CD1c-positive myeloid dendritic cell (primary cell): ENCODE measurements around the gene ITFG1.

Experiments
- DNase-seq: peaks from one replicate; pipeline ENCODE4 v3.0.0-alpha.2; 2016; ENCODE audit errors: extremely low spot score

Gene ITFG1

GRCh38 chr16:47460711-47461597, at the start of gene ITFG1, which contains the start of gene PHKB:
Gene ITFG1 (minus strand): TSS chr16:47461063. CDS start chr16:47461045, 18 bp downstream.
Gene PHKB (plus strand): TSS chr16:47461331. CDS start chr16:47461351, 20 bp downstream.
- peak; percentile 97 for DNase-seq

- DNase-seq, result no peak
Measured at GRCh38 chr16:47507701-47508100, 46.8 kb upstream of the ITFG1 start.

- DNase-seq, result no peak
Measured at GRCh38 chr16:47506800-47507199, 45.9 kb upstream of the ITFG1 start.

GRCh38 chr16:47504599-47504998, 43.7 kb upstream of the ITFG1 start:
- no peak for DNase-seq

GRCh38 chr16:47503936-47504335, 43.1 kb upstream of the ITFG1 start:
- DNase-seq, result no peak

GRCh38 chr16:47499700-47500264, 38.9 kb upstream of the ITFG1 start:
- no peak for DNase-seq

- no peak for DNase-seq
Measured at GRCh38 chr16:47499080-47499699, 38.3 kb upstream of the ITFG1 start.

GRCh38 chr16:47493381-47494337, 32.8 kb upstream of the ITFG1 start:
- DNase-seq, result peak; percentile 35

- peak; percentile 73 for DNase-seq
Measured at GRCh38 chr16:47492428-47493377, 31.8 kb upstream of the ITFG1 start.

- no peak for DNase-seq
Measured at GRCh38 chr16:47492036-47492427, 31.2 kb upstream of the ITFG1 start.

- DNase-seq, result no peak
Measured at GRCh38 chr16:47490471-47490870, 29.6 kb upstream of the ITFG1 start.

- DNase-seq, result no peak
Measured at GRCh38 chr16:47488051-47488450, 27.2 kb upstream of the ITFG1 start.

GRCh38 chr16:47486856-47487255, 26.0 kb upstream of the ITFG1 start:
- DNase-seq, result no peak

GRCh38 chr16:47483616-47484015, 22.8 kb upstream of the ITFG1 start:
- no peak for DNase-seq

GRCh38 chr16:47481698-47482374, 21.0 kb upstream of the ITFG1 start:
- no peak for DNase-seq

- no peak for DNase-seq
Measured at GRCh38 chr16:47480410-47480809, 19.5 kb upstream of the ITFG1 start.

- no peak for DNase-seq
Measured at GRCh38 chr16:47477679-47478078, 16.8 kb upstream of the ITFG1 start.

GRCh38 chr16:47476654-47477345, 15.9 kb upstream of the ITFG1 start:
- DNase-seq, result no peak

- DNase-seq, result no peak
Measured at GRCh38 chr16:47475786-47476185, 14.9 kb upstream of the ITFG1 start.
